CD14-positive monocyte (primary cell): ENCODE results near the gene PCARE. TPM values are rescaled to one million over a fixed set of nuclear protein-coding genes. Genes with fewer than 3 reads are reported as not detected.

Experiments
- DNase-seq, 3 donors: peaks; one replicate each; pipeline ENCODE4 v3.0.0-alpha.2; 2011 to 2022
- H2AFZ ChIP-seq: 2 replicates; pipeline ENCODE4 v1.6.0; 2012; ENCODE audit warnings: mild to moderate bottlenecking, low read depth, low read length, inconsistent platforms; ENCODE audit not compliant: insufficient read depth, poor library complexity, severe bottlenecking
- H3K27ac ChIP-seq, 2 donors: 1 replicate in 1 of 2; 2 replicates in 1 of 2; pipeline ENCODE4 v1.5.1; 2012 to 2013; ENCODE audit warnings: low read length in 2 of 2, control low read depth in 1 of 2, inconsistent platforms in 1 of 2, low read depth in 1 of 2, mild to moderate bottlenecking in 1 of 2
- H3K27me3 ChIP-seq, 2 donors: one replicate each; pipeline versions ENCODE4 v1.6.0 to v1.6.1; 2011 to 2013; ENCODE audit warnings: low read length in 2 of 2; ENCODE audit not compliant: control insufficient read depth in 2 of 2, insufficient read depth in 2 of 2
- H3K36me3 ChIP-seq, 2 donors: replicated peaks in 1 of 2; 1 replicate in 1 of 2; 2 replicates in 1 of 2; pipeline versions ENCODE4 v1.5.1 to v1.6.1; 2012 to 2013; ENCODE audit warnings: low read length in 2 of 2, control low read depth in 1 of 2, inconsistent platforms in 1 of 2, mild to moderate bottlenecking in 1 of 2; ENCODE audit not compliant: insufficient read depth in 2 of 2, control insufficient read depth in 1 of 2
- H3K4me1 ChIP-seq, 2 donors: 1 replicate in 1 of 2; 2 replicates in 1 of 2; pipeline versions ENCODE4 v1.5.1 to v1.6.1; 2012 to 2013; ENCODE audit warnings: low read length in 2 of 2, control low read depth in 1 of 2, inconsistent platforms in 1 of 2, mild to moderate bottlenecking in 1 of 2, moderate library complexity in 1 of 2; ENCODE audit not compliant: insufficient read depth in 2 of 2, control insufficient read depth in 1 of 2
- H3K4me2 ChIP-seq: replicated peaks from 2 replicates; pipeline ENCODE3; 2012; ENCODE audit warnings: low read length, moderate library complexity, mild to moderate bottlenecking; ENCODE audit not compliant: poor library complexity, severe bottlenecking; ENCODE audit errors: extremely low read depth
- H3K4me3 ChIP-seq, 3 experiments: fragments of 200-600 bp in 1 of 3; sonication (generic) in 1 of 3; replicated peaks in 1 of 3; 1 replicate in 2 of 3; 2 replicates in 1 of 3; pipeline ENCODE4 v1.5.1; 2011 to 2013; ENCODE audit warnings: low read length in 3 of 3, mild to moderate bottlenecking in 3 of 3, control low read depth in 2 of 3, low read depth in 2 of 3, inconsistent platforms in 1 of 3, moderate library complexity in 1 of 3
- H3K79me2 ChIP-seq: 2 replicates; pipeline ENCODE4 v1.6.0; 2012; ENCODE audit warnings: mild to moderate bottlenecking, control low read depth, inconsistent platforms, low read length, moderate library complexity; ENCODE audit not compliant: insufficient read depth
- H3K9ac ChIP-seq: 2 replicates; pipeline ENCODE4 v1.6.0; 2017; ENCODE audit warnings: low read length, mild to moderate bottlenecking; ENCODE audit not compliant: insufficient read depth, poor library complexity, severe bottlenecking
- H3K9me3 ChIP-seq, 2 donors: replicated peaks in 1 of 2; 1 replicate in 1 of 2; 2 replicates in 1 of 2; pipeline versions ENCODE4 v1.5.1 to v1.6.1; 2012 to 2013; ENCODE audit warnings: low read length in 2 of 2, control low read depth in 1 of 2; ENCODE audit not compliant: control insufficient read depth in 1 of 2, insufficient read depth in 1 of 2
- H4K20me1 ChIP-seq: 2 replicates; pipeline ENCODE4 v1.6.0; 2012; ENCODE audit warnings: mild to moderate bottlenecking, low read length, control low read depth, moderate library complexity; ENCODE audit not compliant: insufficient read depth
- H3K27ac Mint-ChIP-seq, 7 donors: one replicate each; pipeline ENCODE4 v1.8.0; 2020; ENCODE audit warnings: mild to moderate bottlenecking in 7 of 7, mixed read lengths in 7 of 7, moderate library complexity in 6 of 7, inconsistent platforms in 2 of 7
- H3K27me3 Mint-ChIP-seq, 3 donors: one replicate each; pipeline ENCODE4 v1.8.0; 2021 to 2022; ENCODE audit warnings: low read depth in 3 of 3, mild to moderate bottlenecking in 3 of 3, mixed read lengths in 3 of 3, moderate library complexity in 3 of 3, inconsistent platforms in 1 of 3
- H3K36me3 Mint-ChIP-seq, 2 donors: one replicate each; pipeline ENCODE4 v1.8.0; 2020; ENCODE audit warnings: mixed read lengths in 2 of 2, inconsistent platforms in 1 of 2, mild to moderate bottlenecking in 1 of 2
- H3K4me1 Mint-ChIP-seq: one replicate; pipeline ENCODE4 v1.8.0; 2020; ENCODE audit warnings: mild to moderate bottlenecking, mixed read lengths
- H3K4me3 Mint-ChIP-seq, 2 donors: one replicate each; pipeline ENCODE4 v1.8.0; 2020; ENCODE audit warnings: mild to moderate bottlenecking in 2 of 2, mixed read lengths in 2 of 2, moderate library complexity in 1 of 2
- H3K9me3 Mint-ChIP-seq, 7 donors: one replicate each; pipeline ENCODE4 v1.8.0; 2020 to 2022; ENCODE audit warnings: mixed read lengths in 7 of 7, mild to moderate bottlenecking in 6 of 7, moderate library complexity in 6 of 7, inconsistent platforms in 2 of 7
- WGBS: methylation state at CpG from one replicate; pipeline ENCODE4 v1.1.5; 2013; ENCODE audit warnings: missing lambda C conversion rate; ENCODE audit not compliant: insufficient coverage; 5-methylcytosine and 5-hydroxymethylcytosine counted together
- intact Hi-C, 2 donors: fragments of 100-400 bp; cut with micrococcal nuclease; formaldehyde crosslinking; loops; one replicate each; pipeline versions ENCODE4 v1.15.0 to v1.15.1; 2023
- polyA plus RNA-seq, 3 donors: library from polyadenylated mRNA; depleted of rRNA in 1 of 3; unstranded in 2 of 3; stranded (reverse) in 1 of 3; fragments of 300-500 nt in 2 of 3; fragments of >200 nt in 1 of 3; fragmentation: Illumina TruSeq in 2 of 3; gene quantifications; 1 replicate in 2 of 3; 2 replicates in 1 of 3; pipeline ENCODE4 v1.2.3, GENCODE V29; 2012 to 2021
- TF ChIP-seq, protein P1 (sequence below): fragments of 200-600 bp; IDR thresholded peaks from one replicate; pipeline ENCODE4 v1.8.0; 2022; ENCODE audit warnings: antibody characterized with exemption, mild to moderate bottlenecking

The PCARE gene
- polyA plus RNA-seq, 3 donors, result not detected

DNA sequence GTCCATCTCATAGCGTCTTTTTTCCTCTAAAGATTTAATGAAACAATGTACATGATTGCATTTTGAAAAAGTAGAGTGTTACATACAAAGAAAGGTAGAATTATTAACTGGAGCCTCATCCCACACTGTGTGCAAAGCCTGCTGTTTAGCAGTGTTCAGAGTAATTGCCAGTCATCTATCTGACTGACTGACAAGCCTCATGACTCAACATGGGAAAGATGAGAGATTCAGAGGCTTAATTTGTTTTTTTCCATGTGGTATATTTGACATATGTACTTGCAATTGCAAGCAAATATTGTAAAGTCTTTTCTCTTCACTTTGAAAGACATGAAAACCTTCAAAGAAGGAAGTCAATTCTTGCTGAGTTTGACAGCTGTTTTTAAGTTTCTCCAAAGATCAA is 14.7 kb downstream of the PCARE start:
- Histone ChIP-seq H3K79me2 (no peaks in the 10 kb centered on the region), H2AFZ (no peak overlapping the region), H3K27ac (no peak overlapping the region), H3K27me3 (no peaks in the 10 kb centered on the region), H3K4me3 (no peak overlapping the region), H4K20me1 (no peaks in the 10 kb centered on the region), H3K36me3 (no peaks in the 10 kb centered on the region), H3K9me3 (no peaks in the 10 kb centered on the region), H3K4me2 (no peak overlapping the region), H3K9ac (no peak overlapping the region), H3K4me1 (no peaks in the 10 kb centered on the region)
- no peaks in the 10 kb centered on the region for H3K36me3 Mint-ChIP-seq
- H3K4me1 Mint-ChIP-seq, result peaks cover 3% of the 10 kb centered on the region
- DNase-seq, result no peak
- TF ChIP-seq, protein P1, sequence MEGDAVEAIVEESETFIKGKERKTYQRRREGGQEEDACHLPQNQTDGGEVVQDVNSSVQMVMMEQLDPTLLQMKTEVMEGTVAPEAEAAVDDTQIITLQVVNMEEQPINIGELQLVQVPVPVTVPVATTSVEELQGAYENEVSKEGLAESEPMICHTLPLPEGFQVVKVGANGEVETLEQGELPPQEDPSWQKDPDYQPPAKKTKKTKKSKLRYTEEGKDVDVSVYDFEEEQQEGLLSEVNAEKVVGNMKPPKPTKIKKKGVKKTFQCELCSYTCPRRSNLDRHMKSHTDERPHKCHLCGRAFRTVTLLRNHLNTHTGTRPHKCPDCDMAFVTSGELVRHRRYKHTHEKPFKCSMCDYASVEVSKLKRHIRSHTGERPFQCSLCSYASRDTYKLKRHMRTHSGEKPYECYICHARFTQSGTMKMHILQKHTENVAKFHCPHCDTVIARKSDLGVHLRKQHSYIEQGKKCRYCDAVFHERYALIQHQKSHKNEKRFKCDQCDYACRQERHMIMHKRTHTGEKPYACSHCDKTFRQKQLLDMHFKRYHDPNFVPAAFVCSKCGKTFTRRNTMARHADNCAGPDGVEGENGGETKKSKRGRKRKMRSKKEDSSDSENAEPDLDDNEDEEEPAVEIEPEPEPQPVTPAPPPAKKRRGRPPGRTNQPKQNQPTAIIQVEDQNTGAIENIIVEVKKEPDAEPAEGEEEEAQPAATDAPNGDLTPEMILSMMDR, result no peak
- WGBS, result no CpG with 5 or more reads among the region's 1 CpG
- H3K4me3 Mint-ChIP-seq, result no peak overlapping the region
- no peaks in the 10 kb centered on the region for H3K27me3 Mint-ChIP-seq
- intact Hi-C loops, result no loop called here
- peaks cover 0 to 2% (median 0%) of the 10 kb centered on the region in 7 donors for H3K9me3 Mint-ChIP-seq
- H3K27ac Mint-ChIP-seq, result no peak overlapping the region

DNA sequence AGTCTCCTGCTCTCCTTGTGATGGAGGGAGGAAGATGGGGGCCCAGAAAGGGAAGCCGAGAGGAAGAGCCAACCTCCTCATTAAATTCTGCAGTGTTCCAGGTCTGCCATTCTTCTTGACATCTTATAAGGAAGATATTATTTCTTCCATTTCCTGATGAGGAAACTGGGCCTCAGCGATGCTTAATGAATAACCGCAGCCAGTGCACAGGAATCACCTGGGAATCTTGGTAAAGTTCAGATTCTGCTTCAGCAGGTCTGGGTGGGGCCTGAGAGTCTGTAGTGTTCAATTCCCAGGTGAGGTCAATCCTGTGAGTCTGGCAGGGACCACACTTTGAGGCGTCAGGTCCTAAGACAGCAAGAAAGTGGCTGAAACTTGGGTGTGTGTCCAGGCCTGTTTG is 17.3 kb downstream of the PCARE start:
- Histone ChIP-seq H4K20me1 (no peaks in the 10 kb centered on the region), H3K4me2 (no peak overlapping the region), H3K9ac (no peak overlapping the region), H3K79me2 (no peaks in the 10 kb centered on the region), H3K36me3 (no peaks in the 10 kb centered on the region), H2AFZ (no peak overlapping the region), H3K27me3 (no peaks in the 10 kb centered on the region), H3K27ac (no peak overlapping the region), H3K4me3 (no peak overlapping the region), H3K9me3 (no peaks in the 10 kb centered on the region), H3K4me1 (no peaks in the 10 kb centered on the region)
- TF ChIP-seq, protein P1, result no peak
- no peak for DNase-seq
- Mint-ChIP-seq H3K4me1 (peaks cover 3% of the 10 kb centered on the region), H3K36me3 (no peaks in the 10 kb centered on the region), H3K4me3 (no peak overlapping the region), H3K9me3 (no peaks in the 10 kb centered on the region), H3K27me3 (peaks cover 0 to 1% (median 0%) of the 10 kb centered on the region in 3 donors), H3K27ac (no peak overlapping the region)
- intact Hi-C loops, result no loop called here
- 100% methylated on average over 3 of the region's 4 CpGs for WGBS
